ENCODE measurements around the gene FBXW12.
"Not testable (repeated sequence)": the region's sequence is repeated elsewhere in the genome, so short reads cannot be mapped to it uniquely, and the experiment has no call there.

The FBXW12 gene

DNA sequence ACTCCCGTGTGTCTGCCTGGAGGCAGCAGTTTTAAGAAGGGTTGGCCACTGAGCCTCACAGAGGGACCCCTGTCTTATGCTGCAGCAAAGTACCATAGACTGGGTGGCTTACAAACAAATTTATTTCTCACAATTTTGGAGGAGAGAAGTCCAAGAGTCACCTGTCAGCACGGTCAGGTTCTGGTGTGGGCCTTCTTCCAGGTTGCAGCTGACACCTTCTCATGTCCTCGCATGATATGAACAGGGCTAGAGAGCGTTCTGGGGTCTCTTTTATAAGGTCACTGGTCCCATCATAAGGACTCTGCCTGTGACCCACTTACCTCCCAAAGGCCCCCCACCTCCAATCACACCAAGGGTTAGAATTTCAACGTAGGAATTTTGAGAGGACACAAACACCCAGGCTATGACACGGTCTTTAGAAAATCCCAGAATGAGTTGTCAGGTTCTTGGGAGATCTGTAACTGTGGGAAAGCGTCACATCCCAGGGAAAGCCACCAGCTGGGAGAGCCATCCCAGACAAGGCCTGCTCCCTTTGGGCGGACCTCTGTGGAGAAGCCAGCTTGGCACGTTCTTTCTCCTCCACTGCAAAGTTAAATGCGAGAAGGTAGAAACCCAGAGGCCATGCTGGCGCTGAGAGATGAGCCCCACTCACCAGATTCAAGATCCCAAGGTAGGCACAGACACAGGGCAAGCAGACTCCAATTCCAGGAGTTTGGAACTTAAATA, at the start of gene FBXW12:
Gene FBXW12, plus strand, starts transcription at position 569 of the 726 bp plus-strand sequence. CDS start 549 bp downstream, outside the sequence.
- no peak for DNase-seq

GRCh38 chr3:48331706-48332435, 40.1 kb upstream of the FBXW12 start:
- DNase-seq: not testable (repeated sequence)

GRCh38 chr3:48333346-48334245, 38.4 kb upstream of the FBXW12 start, which contains the start of gene SPINK8:
TSS of gene SPINK8 (minus strand) at chr3:48333661. CDS start at chr3:48328341, 5,320 bp downstream.
- DNase-seq: not testable (repeated sequence)

GRCh38 chr3:48334605-48335004, 37.4 kb upstream of the FBXW12 start:
- no peak for DNase-seq

- not testable (repeated sequence) for DNase-seq
Measured at GRCh38 chr3:48335286-48335685, 36.7 kb upstream of the FBXW12 start.

- not testable (repeated sequence) for DNase-seq
Measured at GRCh38 chr3:48337536-48337935, 34.5 kb upstream of the FBXW12 start.

GRCh38 chr3:48338635-48339034, 33.4 kb upstream of the FBXW12 start:
- DNase-seq: no peak

DNA sequence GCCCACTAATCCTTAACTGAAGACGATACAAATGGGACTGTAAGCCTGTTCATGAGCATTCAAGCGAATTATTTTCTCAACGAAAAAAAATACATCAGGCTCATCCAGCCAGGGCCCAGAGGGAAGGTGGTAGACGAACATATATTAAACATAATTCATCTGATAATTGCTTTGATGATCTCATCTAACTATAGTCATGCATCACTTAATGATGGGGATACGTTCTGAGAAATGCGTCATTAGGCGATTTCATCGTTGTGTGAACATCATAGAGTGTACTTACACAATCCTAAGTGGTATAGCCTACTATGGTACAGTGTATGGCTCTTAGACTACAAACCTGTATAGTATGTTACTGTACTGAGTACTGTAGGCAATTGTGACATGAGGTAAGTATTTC, 28.6 kb upstream of the FBXW12 start:
- no peak for DNase-seq

DNA sequence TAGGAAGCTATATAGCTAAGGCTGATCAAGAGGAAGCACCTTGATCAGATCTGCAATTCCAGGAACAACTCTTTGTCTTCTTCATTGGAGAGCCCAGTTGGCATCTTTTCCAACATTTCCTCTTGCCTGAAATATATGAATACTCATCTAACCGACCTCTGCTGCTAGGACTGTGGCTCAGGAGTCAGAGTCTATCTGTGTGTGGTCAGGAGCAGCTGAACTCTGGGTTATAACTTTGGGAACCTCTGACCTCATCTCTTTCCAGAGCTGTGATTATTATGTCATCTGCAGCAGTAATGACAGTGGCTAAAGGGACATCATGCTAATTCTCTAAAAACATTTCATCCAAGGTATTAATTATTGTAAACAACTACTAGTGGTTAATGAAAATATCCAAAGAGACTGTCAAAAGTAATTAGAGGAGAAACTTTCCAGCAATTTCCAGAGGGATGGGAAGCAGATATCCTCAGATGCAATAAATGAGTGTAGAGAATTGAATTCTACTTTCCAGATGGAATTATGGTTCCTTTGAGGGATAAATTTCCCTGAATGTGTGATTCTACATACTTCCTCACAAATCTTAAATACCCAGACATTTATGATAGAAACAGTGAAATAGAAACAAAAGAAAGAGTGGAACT, 27.0 kb upstream of the FBXW12 start:
- no peak for DNase-seq

DNA sequence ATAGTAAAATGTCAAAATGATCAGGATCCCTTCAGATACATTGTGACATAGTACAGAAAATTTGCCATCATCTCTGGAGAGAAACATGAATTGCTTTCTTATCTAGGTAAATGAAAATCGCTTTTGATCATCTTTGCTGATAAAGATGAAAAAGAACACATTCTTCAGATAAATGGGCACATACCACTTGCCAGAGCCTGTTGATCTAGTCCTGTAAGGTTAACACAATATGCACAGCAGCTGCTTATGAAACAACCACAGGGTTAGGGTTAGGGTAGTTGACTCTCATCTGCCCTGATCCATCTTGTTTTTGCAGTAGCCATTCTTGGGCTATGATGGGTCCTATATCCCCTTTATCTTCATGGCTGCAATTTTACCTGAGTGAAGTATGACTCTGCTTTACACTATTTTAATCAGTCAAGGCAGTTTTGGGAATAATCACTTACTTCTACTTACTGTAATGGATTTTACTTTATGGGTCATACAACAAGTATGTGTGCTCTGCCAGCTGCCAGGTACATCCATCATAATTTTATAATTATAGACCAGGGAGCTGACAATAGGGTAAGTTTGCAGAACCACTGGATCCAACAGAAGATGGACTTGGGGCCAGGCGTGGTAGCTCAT, 26.0 kb upstream of the FBXW12 start:
- no peak for DNase-seq

DNA sequence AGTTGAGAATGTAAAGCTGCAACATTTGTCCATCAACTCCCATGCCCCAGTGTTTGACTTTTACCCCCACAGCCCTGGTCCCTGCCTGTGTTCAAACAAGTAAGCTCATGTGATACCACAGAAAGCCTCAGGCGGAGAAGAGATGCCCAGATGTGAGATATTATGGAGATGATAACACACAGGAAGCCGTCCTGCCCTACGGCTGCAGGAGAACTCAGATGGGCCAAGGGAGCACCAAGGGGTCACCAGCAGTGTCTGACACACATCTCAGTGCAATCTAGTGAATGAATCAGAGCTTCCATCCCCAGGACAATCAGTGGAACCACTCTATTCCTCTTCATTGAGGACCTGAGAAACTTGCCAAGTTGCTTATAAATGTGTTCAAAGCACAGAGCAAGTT, 24.5 kb upstream of the FBXW12 start:
- no peak for DNase-seq

DNA sequence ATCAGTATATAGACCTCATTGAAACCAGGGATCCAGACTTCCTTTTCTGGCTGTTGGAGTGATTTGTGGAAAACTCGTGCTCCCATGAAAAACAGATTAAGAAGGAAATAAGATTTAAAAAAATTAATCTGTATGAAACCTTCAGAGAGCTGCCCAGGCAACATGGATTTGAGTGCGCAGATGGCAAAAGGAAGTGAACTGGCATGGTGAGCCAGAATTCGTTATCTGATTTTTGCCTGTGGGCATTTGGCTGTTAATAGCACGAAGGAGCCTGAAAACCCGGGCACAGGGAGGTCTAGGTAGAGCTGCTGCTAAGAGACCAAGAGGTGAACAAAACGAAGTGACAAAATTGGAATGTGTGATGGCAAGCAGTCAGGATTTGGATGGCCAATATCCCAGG, 19.5 kb upstream of the FBXW12 start:
- no peak for DNase-seq

- DNase-seq: no peak
Measured at GRCh38 chr3:48353987-48354386, 18.0 kb upstream of the FBXW12 start.

DNA sequence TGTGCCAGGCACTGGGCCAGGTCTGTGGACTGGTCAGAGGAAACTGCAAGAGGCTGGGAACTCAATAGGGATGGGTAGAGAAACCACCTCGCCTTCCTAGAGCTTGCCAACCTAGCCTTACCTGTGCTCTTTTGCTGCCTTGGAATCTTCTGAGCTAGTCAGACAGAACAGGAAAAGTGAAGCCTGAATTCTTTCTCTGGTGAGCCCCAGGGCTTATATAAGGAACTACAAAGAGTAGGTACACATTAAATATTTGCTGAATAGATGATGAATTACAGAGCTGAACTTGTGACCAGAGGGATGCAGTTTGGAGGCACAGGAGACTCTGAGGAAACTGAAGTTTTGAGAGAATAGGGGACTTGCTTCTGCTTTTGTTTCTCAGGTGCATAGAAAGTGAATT, 15.6 kb upstream of the FBXW12 start:
- no peak for DNase-seq

DNA sequence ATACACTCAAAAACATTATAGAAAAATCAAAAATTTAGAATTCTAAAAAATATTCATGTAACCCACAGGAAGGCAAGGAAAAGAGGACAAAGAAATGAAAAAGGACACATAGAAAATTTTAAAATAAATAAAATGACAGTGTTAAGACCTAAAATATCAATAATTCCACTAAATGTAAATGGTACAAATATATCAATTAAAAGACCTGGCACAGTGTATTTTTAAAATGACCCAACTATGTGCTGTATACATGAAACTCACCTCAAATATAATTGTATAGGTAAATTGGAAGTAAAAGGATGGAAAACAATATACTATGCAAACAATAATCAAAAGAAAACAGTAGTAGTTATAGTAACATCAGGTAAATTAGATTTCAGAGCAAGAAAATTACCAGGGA, 10.1 kb upstream of the FBXW12 start:
- DNase-seq: no peak

GRCh38 chr3:48364840-48365239, 7.2 kb upstream of the FBXW12 start:
- no peak for DNase-seq

DNA sequence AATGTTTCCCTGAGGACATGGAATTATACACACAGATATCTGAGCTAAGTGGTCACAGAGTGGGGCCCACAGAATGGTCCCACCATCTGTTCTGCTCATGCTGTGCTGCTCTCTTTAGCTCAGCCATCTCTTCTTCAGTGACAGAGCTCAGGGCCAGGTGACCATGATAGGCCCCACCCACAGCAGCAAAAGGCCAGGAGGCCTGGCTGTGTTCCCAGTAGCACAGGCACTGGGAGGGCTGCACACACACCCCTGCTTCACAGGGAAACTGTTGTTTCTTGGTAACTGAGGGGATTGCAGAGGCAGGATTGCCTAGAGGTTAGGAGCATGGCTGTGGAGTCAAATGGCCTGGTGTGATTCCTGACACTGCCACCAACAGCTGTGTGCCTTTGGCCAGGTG, 4.8 kb upstream of the FBXW12 start:
- DNase-seq: no peak

DNA sequence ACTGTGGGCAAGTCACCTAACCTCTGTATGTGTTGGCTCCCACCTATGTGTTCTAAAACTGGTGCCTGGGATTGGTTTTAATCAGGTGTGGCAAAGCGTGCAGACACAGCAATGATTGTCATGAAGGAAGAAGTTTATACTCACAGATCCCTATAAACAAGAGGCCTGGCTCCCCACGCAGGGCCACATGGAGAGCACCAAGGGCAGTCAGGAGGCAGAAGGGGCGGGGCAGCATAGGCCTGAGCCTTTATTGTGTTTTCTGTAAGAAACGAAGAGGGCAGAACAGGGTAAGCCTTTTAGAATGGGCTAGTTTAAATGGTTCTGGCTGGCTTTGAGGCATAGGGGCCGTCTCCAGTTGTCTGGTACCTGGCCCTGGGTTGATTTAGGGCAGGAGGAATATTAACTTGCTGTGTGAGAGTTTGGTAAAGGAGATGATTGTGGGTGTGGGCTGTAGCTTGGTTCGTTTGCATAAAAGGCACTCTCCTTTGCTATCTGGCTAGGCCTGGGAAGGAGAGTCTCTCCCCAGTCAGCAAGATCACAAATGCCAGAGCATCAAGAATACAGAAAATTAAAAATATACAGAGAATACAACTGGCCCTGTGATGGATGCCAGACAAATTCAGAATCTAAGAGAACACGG, 2.2 kb upstream of the FBXW12 start:
- DNase-seq: no peak

DNA sequence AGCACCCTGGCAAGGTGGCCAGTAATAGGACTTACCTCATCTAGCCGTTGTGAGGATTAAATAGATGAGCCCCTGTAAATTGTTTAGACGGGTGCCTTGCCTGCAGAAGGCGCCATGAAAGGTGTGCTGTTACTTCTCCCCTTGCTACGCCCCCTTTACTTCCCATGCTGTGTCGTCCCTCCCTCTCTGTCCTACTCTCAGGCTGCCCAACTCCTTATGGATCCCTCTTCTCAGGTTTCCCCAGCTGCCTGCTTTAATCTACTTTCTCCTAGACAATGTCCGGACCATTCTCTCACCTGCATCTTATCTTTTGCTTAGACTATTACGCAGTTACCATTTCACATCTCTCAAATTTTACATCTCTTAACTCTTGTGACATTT, 1.7 kb upstream of the FBXW12 start:
- no peak for DNase-seq

- no peak for DNase-seq
Measured at GRCh38 chr3:48372377-48372770, 355 bp downstream of the FBXW12 start.

- no peak for DNase-seq
Measured at GRCh38 chr3:48372862-48373435, 930 bp downstream of the FBXW12 start.

Measured in NCI-H1436 (cell line).